Right renal pelvis (tissue), 4 donors: ENCODE data around the gene TNS3. TPM values are rescaled to one million over a fixed set of nuclear protein-coding genes. Genes with fewer than 3 reads are reported as not detected.

Source experiments
- DNase-seq, 4 donors: peaks; one replicate each; pipeline ENCODE4 v3.0.0-alpha.2; 2013; ENCODE audit warnings: low read depth in 4 of 4, low spot score in 3 of 4, missing footprints in 1 of 4
- polyA plus RNA-seq, 4 donors: library from polyadenylated mRNA; unstranded; fragments of 120-200 nt; gene quantifications; one replicate each; pipeline ENCODE4 v1.2.1, GENCODE V29; 2013; ENCODE audit not compliant: insufficient read length in 4 of 4

Gene TNS3
- polyA plus RNA-seq, 4 donors, result 89.1 to 97.5 (median 91.1) TPM

DNA sequence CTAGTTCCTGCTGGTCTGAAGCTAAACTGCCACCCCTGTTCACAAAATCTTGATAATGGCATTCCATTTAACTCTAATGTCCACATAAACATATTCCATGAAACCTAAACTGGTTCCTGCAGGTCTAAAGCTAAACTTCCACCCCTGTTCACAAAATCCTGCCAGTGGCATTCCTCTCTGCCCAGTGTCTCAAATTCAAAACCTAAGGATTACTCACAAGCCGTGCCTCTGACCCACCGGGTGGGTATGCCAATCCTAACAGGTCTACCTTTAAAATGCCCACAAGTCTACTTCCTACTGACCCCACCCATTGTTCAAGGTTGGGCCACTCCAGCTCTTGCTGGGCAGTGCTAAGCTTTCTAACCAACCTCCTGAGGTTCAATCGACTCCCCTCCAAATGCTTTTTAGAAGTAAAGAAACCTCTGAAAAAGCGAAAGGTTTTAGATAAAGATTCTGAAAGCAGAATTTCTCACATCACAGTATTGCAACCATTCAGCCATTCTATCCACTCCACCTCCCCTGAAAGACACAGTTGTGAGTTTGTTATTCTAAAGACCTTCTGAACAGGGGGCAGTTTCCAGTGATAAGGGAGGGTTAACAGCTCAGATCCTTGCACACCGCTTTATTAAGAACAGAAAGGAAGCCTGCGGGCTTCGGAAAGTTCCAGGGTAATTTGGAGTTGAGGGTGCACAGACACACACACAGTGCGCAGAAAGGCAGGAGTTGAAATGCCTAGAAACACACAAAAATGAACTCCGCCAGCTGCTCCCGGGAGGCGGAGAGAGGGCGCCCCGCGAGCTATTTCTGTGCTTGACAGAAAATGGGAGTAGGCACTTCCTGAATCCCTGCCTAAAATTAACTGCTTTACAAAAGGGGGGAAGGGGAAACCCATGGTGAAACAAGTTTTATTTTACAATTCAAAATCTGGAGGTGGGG, 87.7 kb downstream of the TNS3 start:
- no peak for DNase-seq

GRCh38 chr7:47492716-47493325, 89.1 kb downstream of the TNS3 start:
- DNase-seq, result no peak

GRCh38 chr7:47490501-47491265, 91.2 kb downstream of the TNS3 start:
- DNase-seq, result no peak

DNA sequence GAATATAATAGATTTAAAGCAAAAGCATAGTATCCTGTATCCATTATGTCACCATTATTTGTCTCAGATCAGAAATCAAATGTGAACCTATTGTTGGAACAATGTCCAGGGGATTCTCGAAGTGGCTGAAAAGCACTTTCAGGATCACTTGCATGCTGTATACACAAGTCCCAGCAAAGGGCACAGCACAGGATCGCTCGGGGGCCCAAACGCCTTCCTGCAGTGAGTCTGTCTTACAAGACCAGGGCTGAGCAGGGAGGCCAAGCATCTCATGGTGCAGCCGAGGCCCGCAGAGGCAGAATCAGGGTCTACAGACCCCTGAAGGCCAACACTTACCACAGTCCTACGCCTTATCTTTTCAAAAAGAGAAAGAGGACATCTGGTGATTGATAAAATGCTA, 92.3 kb downstream of the TNS3 start:
- DNase-seq, result no peak

DNA sequence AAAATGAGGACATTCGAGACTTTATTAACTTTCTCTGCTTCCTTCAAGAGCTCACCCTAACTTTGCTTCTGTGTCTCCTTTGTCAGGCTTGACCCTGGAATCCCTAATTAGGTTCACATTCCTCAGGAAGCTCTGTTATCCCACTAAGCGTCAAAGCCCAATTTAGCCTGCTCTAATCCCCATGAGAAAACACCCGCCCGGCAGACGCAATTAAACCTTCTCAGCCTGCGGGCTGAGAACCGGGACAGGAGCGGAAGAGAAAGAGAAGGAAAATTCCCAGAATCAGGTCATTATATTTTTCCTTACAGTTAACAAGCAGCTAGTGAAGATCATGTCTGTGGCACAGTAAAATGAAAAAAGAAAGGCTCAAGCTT, 93.0 kb downstream of the TNS3 start:
- DNase-seq, result no peak

- no peak for DNase-seq
Observed at GRCh38 chr7:47488201-47488968, 93.5 kb downstream of the TNS3 start.

DNA sequence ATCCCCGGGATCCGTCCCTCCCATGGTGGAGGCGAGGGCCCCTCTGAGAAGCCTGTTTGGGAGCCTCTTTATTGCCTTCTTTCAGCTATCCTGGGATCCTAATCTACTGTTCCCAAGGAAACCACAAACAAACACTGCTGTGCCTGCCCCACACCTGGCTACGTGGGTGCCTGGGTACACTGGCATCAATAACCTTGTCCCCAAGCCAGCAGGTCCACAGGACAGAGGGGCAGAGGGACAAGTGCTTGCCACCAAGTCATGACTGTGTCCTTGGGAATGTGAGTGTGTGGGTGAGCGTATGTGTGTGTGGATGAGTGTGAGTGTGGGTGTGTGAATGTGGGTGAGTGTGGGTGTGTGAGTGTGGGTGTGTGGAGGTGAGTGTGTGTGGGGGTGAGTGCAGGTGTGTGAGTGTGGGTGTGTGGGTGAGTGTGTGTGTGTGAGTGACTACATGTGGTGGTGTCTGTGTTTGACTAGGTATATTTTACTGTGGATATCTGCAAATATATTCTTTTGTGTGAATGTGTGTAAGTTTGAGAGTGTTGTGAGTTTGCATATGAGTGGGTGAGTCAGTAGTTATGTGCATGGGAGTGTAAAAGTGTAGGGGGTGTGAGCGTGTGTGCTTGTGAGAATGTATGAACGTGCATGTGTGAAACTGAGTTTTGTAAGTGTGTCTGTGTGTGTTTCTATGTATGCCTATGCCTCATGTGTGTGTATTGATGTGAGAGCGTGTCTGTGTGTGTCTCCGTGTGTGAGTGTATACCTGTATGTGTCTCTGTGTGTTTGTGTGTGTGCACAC, 96.1 kb downstream of the TNS3 start:
- DNase-seq, result no peak

DNA sequence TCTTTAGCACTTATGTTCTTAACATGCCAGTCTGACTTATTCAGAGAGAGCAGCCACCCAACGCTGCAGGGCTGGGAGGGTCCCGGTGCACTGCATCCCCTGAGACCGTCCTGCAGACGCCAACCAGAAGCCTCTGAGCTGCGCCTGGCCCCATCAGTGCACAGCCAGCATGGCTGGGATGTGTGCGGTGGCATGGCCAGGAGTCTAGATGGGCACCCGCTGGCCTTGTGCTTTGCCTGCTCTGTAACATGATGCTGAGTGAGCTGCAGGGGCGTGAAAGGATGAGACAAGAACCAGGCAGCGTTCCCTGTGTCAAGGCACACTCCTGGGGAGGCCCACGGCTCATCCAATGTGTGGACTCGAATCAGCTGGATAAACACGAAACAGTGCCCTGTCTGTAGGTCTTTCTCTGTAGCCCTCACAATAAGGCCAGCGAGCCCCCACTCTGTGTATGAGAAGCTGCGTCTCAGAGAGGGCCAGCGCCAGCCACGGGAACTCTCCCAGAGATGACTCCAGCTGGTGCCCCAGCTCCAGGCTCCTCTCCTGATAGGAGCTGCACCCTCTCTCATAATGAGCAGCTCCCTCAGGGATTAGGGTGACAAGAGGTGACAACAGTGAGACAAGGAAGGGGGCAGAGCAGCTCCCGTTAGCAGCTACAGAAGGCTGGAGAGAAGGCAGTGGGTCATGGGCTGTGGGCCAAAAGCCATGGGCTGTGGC, 96.8 kb downstream of the TNS3 start:
- no peak for DNase-seq

- DNase-seq, result no peak
Observed at GRCh38 chr7:47484457-47484856, 97.5 kb downstream of the TNS3 start.

DNA sequence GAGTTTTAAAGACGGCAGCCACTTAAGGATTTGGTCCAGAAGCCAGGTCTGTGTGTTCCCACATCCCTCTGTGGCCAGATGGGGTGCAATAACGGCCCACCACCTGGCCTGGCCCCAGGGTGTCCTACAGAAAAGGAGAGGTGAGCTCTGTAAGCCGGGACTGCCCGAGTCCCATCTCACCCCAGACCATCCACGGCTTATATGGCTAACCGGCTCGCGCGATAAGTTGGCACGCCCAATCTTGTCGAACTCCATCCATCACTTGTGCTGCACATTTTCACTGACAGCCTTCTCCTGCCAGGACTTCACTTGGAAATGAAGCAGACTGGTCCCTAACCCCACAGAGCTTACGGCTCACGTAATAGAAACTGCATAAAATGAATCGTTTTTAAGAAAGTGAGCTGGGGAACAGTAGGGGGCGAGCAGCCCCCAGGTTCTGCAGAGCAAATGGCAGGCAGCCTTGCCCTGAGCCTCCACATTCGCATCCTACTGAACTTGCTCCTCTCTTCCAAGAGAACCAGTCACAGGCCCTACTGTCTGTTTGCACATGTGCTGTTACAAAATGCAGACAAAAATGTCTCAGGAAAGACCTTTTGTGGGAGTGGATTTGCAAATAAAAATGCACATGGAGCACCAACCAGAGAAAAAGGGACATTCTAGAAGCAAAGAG, 98.2 kb downstream of the TNS3 start:
- no peak for DNase-seq

- no peak for DNase-seq
Observed at GRCh38 chr7:47482013-47482875, 99.7 kb downstream of the TNS3 start.

GRCh38 chr7:47481541-47482012, 100.3 kb downstream of the TNS3 start:
- DNase-seq, result no peak

- DNase-seq, result no peak
Observed at GRCh38 chr7:47480576-47481538, 101.1 kb downstream of the TNS3 start.

DNA sequence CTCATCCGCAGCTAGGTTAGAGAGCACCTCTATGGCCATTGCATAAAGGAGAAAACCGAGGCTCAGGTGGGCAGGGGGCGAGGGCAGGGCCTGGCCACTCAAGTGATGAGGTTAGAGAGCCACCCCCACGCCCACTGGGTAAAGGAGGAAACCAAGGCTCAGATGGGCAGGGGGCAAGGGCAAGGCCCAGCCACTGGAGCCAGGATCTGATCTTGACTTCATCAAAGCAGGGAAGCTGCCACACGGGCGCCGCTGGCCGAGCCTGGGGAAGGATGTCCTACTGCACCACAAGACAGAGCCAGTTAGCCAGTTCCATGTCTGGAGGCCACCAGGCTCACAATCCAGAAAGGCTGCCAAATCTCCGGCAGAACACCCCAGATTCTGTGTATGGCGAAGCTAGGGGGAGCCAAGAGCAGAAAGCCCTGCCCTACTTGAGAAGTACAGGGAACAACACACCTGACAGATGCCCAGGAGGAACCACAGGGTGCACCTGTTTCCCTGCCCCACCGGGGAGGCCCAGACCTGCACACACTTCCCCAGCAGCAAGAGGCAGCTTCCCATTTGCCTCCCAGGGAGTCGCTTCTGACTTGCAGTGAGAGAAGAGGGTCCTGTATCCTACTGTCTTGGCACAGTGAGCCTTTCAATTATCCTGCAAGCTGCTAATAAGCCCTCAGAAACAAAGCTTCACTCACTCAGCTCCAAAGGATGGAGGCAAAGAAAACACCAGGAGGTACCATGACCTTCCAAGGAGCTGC, 101.9 kb downstream of the TNS3 start:
- DNase-seq, result no peak

DNA sequence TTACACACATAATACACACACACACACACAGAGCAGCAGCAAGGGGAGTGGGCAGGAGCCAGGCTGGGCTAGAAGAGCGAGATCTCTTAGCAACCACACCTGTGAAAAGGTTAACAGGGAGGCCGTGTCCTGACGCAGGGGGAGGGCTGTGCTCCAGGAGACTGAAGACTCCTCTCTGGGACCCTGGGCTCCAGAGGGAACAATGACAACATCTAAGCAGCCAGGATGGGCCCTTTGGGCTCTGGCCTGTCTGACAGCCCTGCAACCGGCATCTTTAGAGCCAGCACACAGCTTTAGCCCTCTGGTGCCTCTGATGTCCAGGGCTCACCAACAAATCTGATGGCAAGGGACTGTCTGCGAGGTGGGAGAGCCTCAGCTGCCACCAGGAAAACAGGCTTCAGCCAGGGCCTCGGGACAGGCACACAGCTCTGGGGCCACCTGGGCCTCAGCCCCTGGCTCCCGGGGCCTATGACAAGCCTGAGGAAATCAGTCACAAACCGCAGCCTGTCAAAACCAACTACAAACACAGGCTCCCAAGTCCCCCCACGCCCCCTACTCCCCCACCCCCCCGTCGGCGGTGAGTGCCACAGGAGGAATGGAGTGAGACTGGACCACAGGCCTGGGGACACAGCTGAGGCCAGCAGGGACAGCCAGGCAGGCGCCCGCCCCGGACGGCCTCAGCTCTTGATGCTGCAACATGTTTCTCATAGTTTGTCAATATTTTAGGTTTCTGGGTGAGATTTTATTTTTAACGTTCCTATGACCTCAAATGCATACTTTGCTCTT, 102.8 kb downstream of the TNS3 start:
- no peak for DNase-seq
